SK-N-SH (cell line): ENCODE measurements around the gene LMX1A. TPM values are rescaled to one million over a fixed set of nuclear protein-coding genes. Genes with fewer than 3 reads are reported as not detected.
A peak's percentile ranks its signal among the peaks of the same experiment; 100 is the strongest.

ENCODE experiments used
- CTCF ChIA-PET: fragments of 300-600, 350-600 bp; formaldehyde crosslinking; extraction: SDS; loops from one replicate; lab custom pipeline; 2021; lab: Yijun Ruan, JAX
- POLR2A ChIA-PET: fragments of 350-600 bp; sonication (Branson Sonifier 250); formaldehyde crosslinking; extraction: SDS; loops from one replicate; lab custom pipeline; 2020; ENCODE audit warnings: antibody characterized with exemption, inconsistent platforms; lab: Yijun Ruan, JAX
- DNase-seq: peaks from one replicate; pipeline ENCODE4 v3.0.0; 2012
- H2AFZ ChIP-seq: fragments of 200-600 bp; sonication (generic); 2 replicates; pipeline ENCODE4 v1.8.1; 2016; ENCODE audit warnings: antibody characterized with exemption, mild to moderate bottlenecking, low read depth
- H3F3A ChIP-seq: fragments of 200-600 bp; sonication (generic); replicated peaks from 2 replicates; pipeline ENCODE3; 2016; ENCODE audit warnings: antibody characterized with exemption, mild to moderate bottlenecking; ENCODE audit not compliant: insufficient read depth
- H3K27ac ChIP-seq, 2 experiments: fragments of 200-500 bp in 1 of 2; fragments of 200-600 bp in 1 of 2; sonication (Bioruptor generic) in 1 of 2; sonication (generic), shearing (Covaris generic) in 1 of 2; 2 replicates each; pipeline versions ENCODE4 v1.5.1 to v1.6.1; 2014 to 2016; ENCODE audit warnings: low read depth in 2 of 2, inconsistent platforms in 1 of 2, low read length in 1 of 2, mild to moderate bottlenecking in 1 of 2, mixed read lengths in 1 of 2
- H3K27me3 ChIP-seq: fragments of 200-600 bp; sonication (generic), shearing (Covaris generic); 2 replicates; pipeline ENCODE4 v1.6.1; 2016; ENCODE audit warnings: mixed run types; ENCODE audit not compliant: insufficient read depth
- H3K36me3 ChIP-seq, 2 experiments: fragments of 200-500 bp in 1 of 2; fragments of 200-600 bp in 1 of 2; sonication (Bioruptor generic) in 1 of 2; sonication (generic) in 1 of 2; replicated peaks in 1 of 2; 2 replicates each; pipeline versions ENCODE3 to v1.5.1; 2014 to 2016; ENCODE audit warnings: low read length in 1 of 2, mild to moderate bottlenecking in 1 of 2; ENCODE audit not compliant: insufficient read depth in 2 of 2, control insufficient read depth in 1 of 2
- H3K4me1 ChIP-seq, 2 experiments: fragments of 200-500 bp in 1 of 2; fragments of 200-600 bp in 1 of 2; sonication (Bioruptor generic) in 1 of 2; sonication (generic), shearing (Covaris generic) in 1 of 2; 2 replicates each; pipeline versions ENCODE4 v1.5.1 to v1.6.1; 2014 to 2016; ENCODE audit warnings: low read depth in 1 of 2, low read length in 1 of 2, mixed run types in 1 of 2; ENCODE audit not compliant: insufficient read depth in 2 of 2, control insufficient read depth in 1 of 2
- H3K4me2 ChIP-seq: fragments of 200-600 bp; sonication (generic), shearing (Covaris generic); 2 replicates; pipeline ENCODE4 v1.6.1; 2017; ENCODE audit warnings: mixed run types
- H3K4me3 ChIP-seq, 2 experiments: fragments of 200-500 bp in 1 of 2; fragments of 200-600 bp in 1 of 2; sonication (Bioruptor generic) in 1 of 2; sonication (generic), shearing (Covaris generic) in 1 of 2; 2 replicates each; pipeline versions ENCODE4 v1.5.1 to v1.8.1; 2014 to 2016; ENCODE audit warnings: low read depth in 2 of 2, inconsistent platforms in 1 of 2, low read length in 1 of 2, mild to moderate bottlenecking in 1 of 2, mixed read lengths in 1 of 2, moderate library complexity in 1 of 2
- H3K79me2 ChIP-seq: fragments of 200-600 bp; sonication (generic); 2 replicates; pipeline ENCODE4 v1.8.1; 2017; ENCODE audit warnings: mild to moderate bottlenecking; ENCODE audit not compliant: insufficient read depth
- H3K9ac ChIP-seq: fragments of 200-600 bp; sonication (generic); 2 replicates; pipeline ENCODE4 v1.6.1; 2017; ENCODE audit warnings: mixed run types
- H3K9me2 ChIP-seq: fragments of 200-600 bp; sonication (generic); 2 replicates; pipeline ENCODE4 v1.6.1; 2017; ENCODE audit warnings: mixed run types
- H3K9me3 ChIP-seq: fragments of 200-600 bp; sonication (generic); 2 replicates; pipeline ENCODE4 v1.6.1; 2017; ENCODE audit warnings: mixed run types, mild to moderate bottlenecking, moderate library complexity
- H4K20me1 ChIP-seq: fragments of 200-600 bp; sonication (generic); 2 replicates; pipeline ENCODE4 v1.6.1; 2017; ENCODE audit warnings: mild to moderate bottlenecking, mixed run types; ENCODE audit not compliant: insufficient read depth
- FOSL2 ChIP-seq: IDR thresholded peaks from 2 replicates; pipeline ENCODE4 v1.4.0; 2012; ENCODE audit warnings: low read depth, mild to moderate bottlenecking, moderate library complexity, borderline replicate concordance
- FOXJ3 ChIP-seq: sonication (generic); formaldehyde crosslinking; IDR thresholded peaks from 2 replicates; pipeline ENCODE4 v1.5.1; 2020; ENCODE audit warnings: mild to moderate bottlenecking, missing genetic modification reagents
- JUND ChIP-seq: IDR thresholded peaks from 2 replicates; pipeline ENCODE4 v1.4.0; 2012
- MXI1 ChIP-seq: IDR thresholded peaks from 2 replicates; pipeline ENCODE4 v1.6.1; 2012; ENCODE audit warnings: mild to moderate bottlenecking, low read depth, low read length, improper control_type of control experiment
- NRF1 ChIP-seq: IDR thresholded peaks from 2 replicates; pipeline ENCODE4 v1.6.1; 2012; ENCODE audit warnings: low read depth, mild to moderate bottlenecking, low read length
- RAD21 ChIP-seq: IDR thresholded peaks from 2 replicates; pipeline ENCODE4 v1.6.1; 2012; ENCODE audit warnings: mild to moderate bottlenecking, low read length
- RFX5 ChIP-seq: IDR thresholded peaks from 2 replicates; pipeline ENCODE4 v1.6.1; 2012; ENCODE audit warnings: mild to moderate bottlenecking, improper control_type of control experiment, low read length
- RXRA ChIP-seq: IDR thresholded peaks from 2 replicates; pipeline ENCODE4 v1.4.0; 2012; ENCODE audit warnings: low read depth, mild to moderate bottlenecking, borderline replicate concordance
- SIN3A ChIP-seq: IDR thresholded peaks from 2 replicates; pipeline ENCODE4 v1.6.1; 2012; ENCODE audit warnings: low read depth, mild to moderate bottlenecking, low read length, moderate library complexity, borderline replicate concordance
- TEAD4 ChIP-seq: IDR thresholded peaks from 2 replicates; pipeline ENCODE4 v1.4.0; 2012; ENCODE audit warnings: mild to moderate bottlenecking, borderline replicate concordance; ENCODE audit not compliant: insufficient read depth
- USF1 ChIP-seq: IDR thresholded peaks from 2 replicates; pipeline ENCODE4 v1.4.0; 2012; ENCODE audit warnings: low read depth, borderline replicate concordance
- YY1 ChIP-seq: IDR thresholded peaks from 2 replicates; pipeline ENCODE4 v1.4.0; 2012; ENCODE audit warnings: low read depth, mild to moderate bottlenecking
- WGBS: methylation state at CpG from one replicate; pipeline ENCODE4 v1.1.6; 2017; ENCODE audit warnings: low lambda C conversion rate; 5-methylcytosine and 5-hydroxymethylcytosine counted together
- polyA plus RNA-seq, 3 experiments: library from polyadenylated mRNA; depleted of rRNA; stranded (reverse); fragments of >200 nt; gene quantifications; 2 replicates each; pipeline ENCODE4 v1.2.3, GENCODE V29; 2012
- TF ChIP-seq, protein P1 (sequence below): fragments of 150-350 bp; IDR thresholded peaks from 2 replicates; pipeline ENCODE4 v1.6.1; 2017; ENCODE audit warnings: antibody characterized with exemption, low read length, low read depth, borderline replicate concordance
- TF ChIP-seq, protein P2 (sequence below): IDR thresholded peaks from 2 replicates; pipeline ENCODE4; 2012
- TF ChIP-seq, protein P3 (sequence below): IDR thresholded peaks from 2 replicates; pipeline ENCODE4 v1.4.0; 2012; ENCODE audit warnings: low read depth
- TF ChIP-seq, protein P4 (sequence below): IDR thresholded peaks from 2 replicates; pipeline ENCODE4 v1.6.1; 2012; ENCODE audit warnings: mild to moderate bottlenecking, low read depth, low read length, moderate library complexity

LMX1A gene
- polyA plus RNA-seq, 1 of the 3 experiments (the other 2 are of a cell fraction) = not detected

GRCh38 chr1:165395478-165395877 is 39.0 kb upstream of the LMX1A start:
- Histone ChIP-seq H3K4me3 (no peak overlapping the region), H3F3A (no peaks in the 10 kb centered on the region), H3K9ac (no peak overlapping the region), H3K4me1 (peaks cover 0 to 2% of the 10 kb centered on the region in 2 experiments; a peak in 1 of 4 replicates), H4K20me1 (no peaks in the 10 kb centered on the region), H3K4me2 (no peak overlapping the region), H3K9me3 (no peaks in the 10 kb centered on the region), H3K79me2 (no peaks in the 10 kb centered on the region), H3K9me2 (no peaks in the 10 kb centered on the region), H3K27me3 (peaks cover 9% of the 10 kb centered on the region; the same call in 1 of the 2 replicates), H2AFZ (no peak overlapping the region), H3K27ac (no peak overlapping the region), H3K36me3 (no peaks in the 10 kb centered on the region)
- CTCF ChIA-PET = interaction anchor here (0.9 to 11.1 kb wide), 5 partner anchors 9 to 196 kb away, joined by 3 to 277 read pairs (median 46); no protein-coding TSS in a partner anchor
- TF ChIP-seq SIN3A (no peak), JUND (no peak), FOSL2 (no peak), RXRA (no peak), RAD21 (no peak), YY1 (no peak), MXI1 (no peak), NRF1 (no peak), TEAD4 (no peak), RFX5 (no peak)
- TF ChIP-seq, protein P1, sequence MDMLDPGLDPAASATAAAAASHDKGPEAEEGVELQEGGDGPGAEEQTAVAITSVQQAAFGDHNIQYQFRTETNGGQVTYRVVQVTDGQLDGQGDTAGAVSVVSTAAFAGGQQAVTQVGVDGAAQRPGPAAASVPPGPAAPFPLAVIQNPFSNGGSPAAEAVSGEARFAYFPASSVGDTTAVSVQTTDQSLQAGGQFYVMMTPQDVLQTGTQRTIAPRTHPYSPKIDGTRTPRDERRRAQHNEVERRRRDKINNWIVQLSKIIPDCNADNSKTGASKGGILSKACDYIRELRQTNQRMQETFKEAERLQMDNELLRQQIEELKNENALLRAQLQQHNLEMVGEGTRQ = no peak
- TF ChIP-seq, protein P2, sequence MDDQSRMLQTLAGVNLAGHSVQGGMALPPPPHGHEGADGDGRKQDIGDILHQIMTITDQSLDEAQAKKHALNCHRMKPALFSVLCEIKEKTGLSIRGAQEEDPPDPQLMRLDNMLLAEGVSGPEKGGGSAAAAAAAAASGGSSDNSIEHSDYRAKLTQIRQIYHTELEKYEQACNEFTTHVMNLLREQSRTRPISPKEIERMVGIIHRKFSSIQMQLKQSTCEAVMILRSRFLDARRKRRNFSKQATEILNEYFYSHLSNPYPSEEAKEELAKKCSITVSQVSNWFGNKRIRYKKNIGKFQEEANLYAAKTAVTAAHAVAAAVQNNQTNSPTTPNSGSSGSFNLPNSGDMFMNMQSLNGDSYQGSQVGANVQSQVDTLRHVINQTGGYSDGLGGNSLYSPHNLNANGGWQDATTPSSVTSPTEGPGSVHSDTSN = no peak
- TF ChIP-seq, protein P3, sequence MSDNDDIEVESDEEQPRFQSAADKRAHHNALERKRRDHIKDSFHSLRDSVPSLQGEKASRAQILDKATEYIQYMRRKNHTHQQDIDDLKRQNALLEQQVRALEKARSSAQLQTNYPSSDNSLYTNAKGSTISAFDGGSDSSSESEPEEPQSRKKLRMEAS = no peak
- no peak for DNase-seq
- POLR2A ChIA-PET = no interaction called here

DNA sequence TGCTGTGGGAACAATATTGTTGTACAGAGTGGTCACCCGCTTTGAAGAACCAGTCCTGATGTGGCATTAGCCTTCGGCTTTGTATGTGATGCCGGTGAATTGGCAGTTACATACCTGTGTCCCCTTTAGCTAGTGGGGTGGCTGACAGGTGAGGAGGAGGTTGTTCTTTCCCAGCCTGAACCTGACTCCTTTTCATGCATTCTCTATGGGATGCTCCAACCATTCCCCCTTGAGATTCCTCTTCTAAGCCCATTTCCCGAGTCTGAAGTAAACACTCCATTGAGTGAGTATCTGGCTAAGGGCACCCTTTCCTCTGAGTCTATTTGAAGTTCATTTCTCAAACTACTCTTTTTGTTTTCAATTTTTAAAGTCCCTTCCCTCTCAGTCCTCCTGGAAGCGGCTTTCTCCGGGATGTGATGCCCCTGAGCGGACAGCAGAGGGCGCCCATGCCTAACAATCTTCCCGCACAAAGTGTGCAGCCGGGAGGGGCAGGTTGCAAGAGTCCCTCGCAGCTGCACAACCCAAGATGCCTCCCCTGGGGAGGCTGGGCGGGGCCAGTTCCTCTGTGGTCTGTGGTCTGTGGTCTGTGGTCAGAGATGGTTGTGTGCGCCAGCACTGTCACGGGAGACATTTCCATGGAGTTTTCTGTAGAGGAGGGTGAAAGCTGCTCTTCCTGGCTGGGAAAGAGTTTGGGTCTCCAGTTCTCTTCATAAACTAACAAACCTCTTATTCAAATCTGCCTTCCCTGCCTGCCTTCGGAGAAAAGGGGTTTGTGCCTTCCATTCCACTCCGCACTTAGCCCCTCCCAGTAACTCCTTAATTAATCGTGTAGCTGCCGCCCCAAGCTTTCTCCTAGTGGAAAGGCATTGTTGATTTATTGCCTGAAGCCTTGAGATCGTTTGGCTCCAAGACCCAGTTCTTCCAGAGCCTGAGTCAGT is 36.4 kb upstream of the LMX1A start:
- ChIA-PET POLR2A (no interaction called here), CTCF (interaction anchor here (0.5 to 11.1 kb wide), 51 partner anchors 9 to 1040 kb away, joined by 3 to 277 read pairs (median 4); partner anchors contain the start of genes LRRC52 and RXRG)
- H4K20me1 ChIP-seq = no peaks in the 10 kb centered on the region
- peak; percentile 78 for DNase-seq
- no peak overlapping the region for H3K27ac ChIP-seq
- H3K9ac ChIP-seq = no peak overlapping the region
- H3K4me1 ChIP-seq = peaks cover 0 to 2% of the 10 kb centered on the region in 2 experiments; a peak in 1 of 4 replicates
- WGBS = 16% methylated on average over 19 of the region's 19 CpGs
- no peaks in the 10 kb centered on the region for H3K36me3 ChIP-seq
- H3K9me3 ChIP-seq = no peaks in the 10 kb centered on the region
- H3K9me2 ChIP-seq = no peaks in the 10 kb centered on the region
- H3K4me2 ChIP-seq = peak overlapping the region; percentile 67; the same call in 1 of the 2 replicates
- peaks cover 14% of the 10 kb centered on the region for H3K27me3 ChIP-seq
- no peak overlapping the region for H2AFZ ChIP-seq
- H3K4me3 ChIP-seq = peak overlapping the region in 1 of 2 experiments; percentile 45; a peak in 1 of 4 replicates
- no peaks in the 10 kb centered on the region for H3K79me2 ChIP-seq
- no peaks in the 10 kb centered on the region for H3F3A ChIP-seq
- TF ChIP-seq FOSL2 (no peak), FOXJ3 (CRISPR knock-in tag) (no peak), RAD21 (peak; percentile 82), USF1 (no peak)
- TF ChIP-seq, protein P4, sequence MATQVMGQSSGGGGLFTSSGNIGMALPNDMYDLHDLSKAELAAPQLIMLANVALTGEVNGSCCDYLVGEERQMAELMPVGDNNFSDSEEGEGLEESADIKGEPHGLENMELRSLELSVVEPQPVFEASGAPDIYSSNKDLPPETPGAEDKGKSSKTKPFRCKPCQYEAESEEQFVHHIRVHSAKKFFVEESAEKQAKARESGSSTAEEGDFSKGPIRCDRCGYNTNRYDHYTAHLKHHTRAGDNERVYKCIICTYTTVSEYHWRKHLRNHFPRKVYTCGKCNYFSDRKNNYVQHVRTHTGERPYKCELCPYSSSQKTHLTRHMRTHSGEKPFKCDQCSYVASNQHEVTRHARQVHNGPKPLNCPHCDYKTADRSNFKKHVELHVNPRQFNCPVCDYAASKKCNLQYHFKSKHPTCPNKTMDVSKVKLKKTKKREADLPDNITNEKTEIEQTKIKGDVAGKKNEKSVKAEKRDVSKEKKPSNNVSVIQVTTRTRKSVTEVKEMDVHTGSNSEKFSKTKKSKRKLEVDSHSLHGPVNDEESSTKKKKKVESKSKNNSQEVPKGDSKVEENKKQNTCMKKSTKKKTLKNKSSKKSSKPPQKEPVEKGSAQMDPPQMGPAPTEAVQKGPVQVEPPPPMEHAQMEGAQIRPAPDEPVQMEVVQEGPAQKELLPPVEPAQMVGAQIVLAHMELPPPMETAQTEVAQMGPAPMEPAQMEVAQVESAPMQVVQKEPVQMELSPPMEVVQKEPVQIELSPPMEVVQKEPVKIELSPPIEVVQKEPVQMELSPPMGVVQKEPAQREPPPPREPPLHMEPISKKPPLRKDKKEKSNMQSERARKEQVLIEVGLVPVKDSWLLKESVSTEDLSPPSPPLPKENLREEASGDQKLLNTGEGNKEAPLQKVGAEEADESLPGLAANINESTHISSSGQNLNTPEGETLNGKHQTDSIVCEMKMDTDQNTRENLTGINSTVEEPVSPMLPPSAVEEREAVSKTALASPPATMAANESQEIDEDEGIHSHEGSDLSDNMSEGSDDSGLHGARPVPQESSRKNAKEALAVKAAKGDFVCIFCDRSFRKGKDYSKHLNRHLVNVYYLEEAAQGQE = no peak
- TF ChIP-seq, protein P1 = no peak
